ENCODE results near the gene OR52I2.

Gene OR52I2

GRCh38 chr11:4581443-4581842 lies at the start of gene OR52I2:
Gene OR52I2 (plus strand): TSS chr11:4581743.
- no peak for DNase-seq (ENCODE audit: low spot score)

GRCh38 chr11:4539603-4540219 lies 41.8 kb upstream of the OR52I2 start:
- DNase-seq (ENCODE audit: low spot score) = peak; percentile 22

DNA sequence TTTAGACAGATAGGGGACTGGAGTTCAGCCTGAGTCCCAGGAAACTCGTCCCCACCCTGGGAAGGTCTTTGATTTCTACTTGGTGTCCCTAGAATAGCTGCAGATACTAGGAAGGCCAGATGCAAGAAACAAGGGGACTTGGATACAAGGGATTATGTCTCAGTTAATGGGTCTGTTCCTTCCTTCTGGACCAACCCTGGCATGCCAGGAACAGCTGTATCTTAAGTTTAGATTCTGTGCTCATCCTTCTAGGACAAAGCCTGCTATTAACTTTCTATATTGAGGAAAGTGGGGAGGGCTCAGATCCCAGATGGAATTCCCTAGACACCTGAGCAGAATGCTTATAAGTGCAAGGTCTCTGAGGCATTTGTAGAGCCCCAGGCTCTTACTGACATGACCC lies 40.5 kb upstream of the OR52I2 start:
- DNase-seq (ENCODE audit: low spot score) = no peak

- no peak for DNase-seq (ENCODE audit: low spot score)
Measured at GRCh38 chr11:4543561-4543960, 38.0 kb upstream of the OR52I2 start.

DNA sequence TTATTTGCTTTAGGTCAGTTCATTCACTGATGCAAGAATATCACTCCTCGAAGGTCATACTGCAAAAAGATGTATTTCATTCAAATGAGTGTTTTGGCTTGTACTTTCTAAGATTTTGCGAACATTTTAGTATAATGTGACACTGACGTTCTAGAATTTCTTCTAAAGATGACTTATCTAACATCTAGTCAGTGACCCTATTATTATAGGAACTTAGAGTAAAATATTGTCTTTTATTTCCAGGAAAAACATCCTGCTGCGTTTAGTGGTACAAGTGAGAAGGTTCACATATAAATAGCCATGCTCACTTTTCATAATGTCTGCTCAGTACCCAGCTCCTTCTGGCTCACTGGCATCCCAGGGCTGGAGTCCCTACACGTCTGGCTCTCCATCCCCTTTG lies 36.7 kb upstream of the OR52I2 start, which contains the start of gene OR52M1:
OR52M1 (plus strand) TSS at position 301 of the 400 bp plus-strand sequence; CDS start at position 301, 0 bp downstream.
- no peak for DNase-seq (ENCODE audit: low spot score)

DNA sequence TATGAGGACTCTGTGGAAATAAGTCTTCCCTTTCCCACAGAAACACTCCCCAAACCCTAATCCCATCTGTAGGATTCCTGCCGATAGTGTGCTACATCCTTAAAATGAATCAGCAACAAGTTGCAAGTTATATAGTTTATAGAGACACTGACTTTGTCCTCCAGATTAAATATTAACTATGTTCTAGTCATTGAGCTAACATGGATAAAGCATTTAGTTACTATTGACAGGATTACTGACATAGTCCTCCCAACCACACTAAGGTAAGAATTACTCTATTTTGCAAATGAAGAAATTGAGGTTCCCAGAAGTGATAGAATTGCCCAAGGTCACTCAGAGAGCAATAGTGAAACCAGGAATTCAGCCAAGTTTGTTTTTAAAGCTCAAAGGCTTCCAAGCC lies 34.7 kb upstream of the OR52I2 start:
- DNase-seq (ENCODE audit: low spot score) = no peak

DNA sequence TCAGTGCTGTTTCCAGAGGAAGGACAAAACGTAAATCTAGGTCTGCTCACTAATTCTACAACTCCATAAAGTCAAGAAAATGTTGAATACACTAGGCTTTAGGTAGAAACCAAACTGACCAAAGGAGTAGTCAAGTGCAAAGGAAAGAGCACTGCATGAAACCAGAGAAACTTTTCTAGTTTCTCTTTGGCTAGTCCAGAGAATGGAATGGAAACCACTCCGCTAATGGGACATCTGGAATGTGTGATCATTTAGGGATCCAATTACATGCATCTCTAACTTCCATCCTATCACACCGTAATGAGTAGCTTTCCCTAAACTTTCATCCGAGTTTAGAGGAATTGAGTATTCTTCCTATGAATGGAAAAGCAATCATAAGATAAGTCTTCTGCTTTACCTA lies 34.1 kb upstream of the OR52I2 start:
- no peak for DNase-seq (ENCODE audit: low spot score)

DNA sequence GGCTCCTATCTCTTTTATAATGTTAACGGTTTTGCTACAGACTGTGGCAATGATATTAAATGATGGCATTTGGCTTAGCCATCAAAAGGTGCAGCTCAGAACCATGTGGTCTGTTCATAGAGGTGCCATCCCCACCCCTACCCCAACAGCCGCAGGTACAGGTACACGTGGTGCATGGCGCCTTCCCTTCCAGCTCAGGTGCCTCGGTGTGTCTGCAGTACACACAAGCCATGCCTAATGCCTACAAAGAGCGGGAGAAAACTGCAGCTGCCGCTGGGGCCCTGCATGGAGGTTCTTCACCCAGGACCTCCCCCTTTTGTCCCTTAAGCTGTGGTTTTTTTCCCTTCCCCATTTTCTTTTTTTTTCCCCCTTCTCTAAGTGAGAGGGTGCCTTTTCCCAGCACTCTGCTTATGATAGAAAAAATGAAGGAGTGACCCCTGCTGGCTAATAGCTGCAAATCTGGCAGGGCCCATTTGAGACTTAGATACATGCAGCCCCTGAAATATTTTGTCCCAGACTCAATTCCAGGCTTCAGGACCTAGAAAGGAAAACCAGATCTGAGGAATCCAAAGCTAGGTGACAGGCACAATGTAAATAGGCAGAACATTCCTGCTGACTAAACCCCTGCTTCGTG lies 30.1 kb upstream of the OR52I2 start:
- no peak for DNase-seq (ENCODE audit: low spot score)

GRCh38 chr11:4559527-4560440 lies 21.8 kb upstream of the OR52I2 start:
- DNase-seq (ENCODE audit: low spot score) = no peak

DNA sequence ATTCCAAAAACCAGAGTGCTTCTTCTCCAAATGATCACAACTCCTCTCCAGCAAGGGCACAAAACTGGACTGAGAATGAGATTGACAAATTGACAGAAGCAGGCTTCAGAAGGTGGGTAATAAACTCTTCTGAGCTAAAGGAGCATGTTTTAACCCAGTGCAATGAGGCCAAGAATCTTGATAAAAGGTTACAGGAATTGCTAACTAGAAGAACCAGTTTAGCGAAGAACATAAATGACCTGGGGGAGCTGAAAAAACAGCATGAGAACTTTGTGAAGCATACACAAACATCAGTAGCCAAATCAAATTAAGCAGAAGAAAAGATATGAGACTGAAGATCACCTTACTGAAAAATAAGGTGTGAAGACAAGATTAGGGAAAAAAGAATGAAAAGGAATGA lies 21.1 kb upstream of the OR52I2 start:
- DNase-seq (ENCODE audit: low spot score) = no peak

GRCh38 chr11:4565371-4565770 lies 16.2 kb upstream of the OR52I2 start:
- DNase-seq (ENCODE audit: low spot score) = no peak

GRCh38 chr11:4569075-4569474 lies 12.5 kb upstream of the OR52I2 start:
- no peak for DNase-seq (ENCODE audit: low spot score)

DNA sequence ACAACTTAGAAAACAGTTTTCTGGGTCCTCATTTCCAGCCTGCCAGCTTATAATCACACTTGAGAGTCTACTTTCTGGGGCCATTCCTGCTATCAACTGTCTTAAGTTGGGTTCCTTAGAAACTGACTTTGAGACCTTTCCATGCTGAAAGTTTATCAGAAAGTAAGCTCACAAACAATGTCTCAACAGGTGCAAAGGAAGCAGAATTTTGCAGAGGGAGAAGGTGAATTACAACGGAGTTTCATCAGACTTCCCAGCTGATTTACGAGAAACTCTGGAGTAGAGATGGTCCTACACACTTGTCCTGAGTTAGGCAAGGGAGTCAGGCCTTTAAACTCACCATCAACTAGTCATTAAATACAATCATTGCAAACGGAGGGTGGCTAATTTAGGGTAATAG lies 4.7 kb upstream of the OR52I2 start:
- DNase-seq (ENCODE audit: low spot score) = no peak

- no peak for DNase-seq (ENCODE audit: low spot score)
Measured at GRCh38 chr11:4577761-4578160, 3.8 kb upstream of the OR52I2 start.

DNA sequence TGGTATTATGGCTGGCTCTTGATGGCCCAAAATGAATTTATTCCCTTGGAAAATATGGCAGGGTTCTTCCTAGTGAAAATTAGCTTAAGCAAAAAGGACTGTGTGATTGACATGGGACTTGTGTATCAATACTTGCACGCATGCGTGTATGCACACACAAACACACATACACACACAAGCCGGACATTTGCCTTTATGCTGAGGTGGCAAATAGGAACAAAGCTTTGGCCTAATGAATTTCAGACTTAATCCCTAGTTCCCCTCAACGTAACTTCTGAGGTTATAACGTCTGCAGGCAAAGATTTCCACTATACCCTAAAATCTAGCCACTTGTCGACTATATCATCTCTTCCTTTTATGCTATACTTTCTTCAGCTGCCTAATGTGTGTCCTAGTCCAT lies 2.9 kb upstream of the OR52I2 start:
- no peak for DNase-seq (ENCODE audit: low spot score)

DNA sequence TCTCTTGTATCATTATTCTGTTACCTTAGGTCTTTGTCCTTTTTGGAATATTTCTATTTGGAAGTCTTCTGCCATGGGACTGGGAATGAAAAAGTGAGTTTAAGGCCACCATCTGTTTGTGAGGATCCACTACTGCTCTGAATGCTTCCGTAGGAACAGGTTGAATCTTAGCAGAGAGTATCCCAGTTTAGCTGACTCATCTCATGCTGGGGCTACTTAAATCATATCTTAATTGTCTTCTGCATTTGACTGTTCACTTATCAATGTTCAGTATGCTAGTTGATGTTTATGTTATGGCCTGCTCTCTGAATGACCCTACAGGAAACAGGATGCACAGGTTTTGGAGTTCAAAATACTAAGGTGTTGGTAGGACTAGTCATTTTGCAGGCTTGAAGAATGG lies 1.4 kb upstream of the OR52I2 start:
- DNase-seq (ENCODE audit: low spot score) = no peak

DNA sequence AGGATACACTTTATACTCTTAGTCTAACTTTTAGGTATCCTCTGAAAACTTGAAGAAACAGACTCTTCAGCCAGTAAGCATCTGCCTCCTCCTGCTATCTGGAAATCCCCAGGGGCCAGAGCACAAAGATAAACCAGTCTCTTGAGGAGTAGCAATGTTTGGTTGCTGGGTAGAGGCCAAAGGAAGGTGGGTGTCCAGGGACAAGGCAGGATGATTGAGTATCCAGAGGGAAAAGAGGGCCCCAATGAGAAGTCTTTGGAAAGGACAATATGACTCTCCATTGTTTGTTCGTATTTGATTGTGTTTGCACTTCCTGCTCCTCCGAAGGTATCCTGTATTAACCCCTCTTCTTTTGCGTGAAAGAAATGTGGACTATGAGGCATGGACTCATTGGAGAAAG lies 7.5 kb downstream of the OR52I2 start:
- DNase-seq (ENCODE audit: low spot score) = no peak

DNA sequence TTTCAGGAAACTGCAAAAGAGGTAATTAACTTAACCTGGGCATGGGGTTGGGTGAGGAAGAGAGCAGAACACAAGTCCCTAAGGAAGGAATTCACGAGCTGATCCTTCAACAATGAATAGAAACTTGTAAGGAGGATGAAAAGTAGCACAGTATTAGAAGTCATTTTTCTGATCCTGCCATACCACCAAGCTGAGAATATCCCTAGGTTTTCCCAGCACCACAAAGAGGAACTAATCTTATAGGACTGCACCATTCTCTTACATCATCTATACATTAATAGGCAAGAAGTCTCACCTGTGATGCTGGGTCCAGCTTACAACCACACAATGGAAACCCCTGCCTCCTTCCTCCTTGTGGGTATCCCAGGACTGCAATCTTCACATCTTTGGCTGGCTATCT lies 12.2 kb downstream of the OR52I2 start, which contains the start of gene OR52I1:
OR52I1 (plus strand) TSS at position 301 of the 400 bp plus-strand sequence; CDS start at position 301, 0 bp downstream.
- DNase-seq (ENCODE audit: low spot score) = no peak

DNA sequence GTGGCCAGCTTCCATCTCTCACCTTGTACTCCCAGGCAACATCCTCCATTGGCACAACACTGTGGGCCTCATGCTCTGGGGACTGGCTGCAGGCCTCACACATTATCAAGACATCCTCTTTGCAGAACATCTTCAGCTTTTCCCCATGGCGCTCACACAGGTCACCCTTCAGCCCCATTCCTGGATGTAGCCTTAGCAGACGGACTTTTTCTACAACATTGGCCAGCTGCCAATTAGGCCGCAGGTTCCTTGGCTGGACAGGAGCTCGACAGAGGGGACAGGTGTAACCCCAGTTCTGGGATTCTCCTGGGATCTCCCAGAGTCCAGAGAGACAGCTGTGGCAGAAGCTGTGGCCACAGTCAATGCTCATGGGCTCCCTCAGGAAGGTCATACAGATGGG lies 23.5 kb downstream of the OR52I2 start:
- no peak for DNase-seq (ENCODE audit: low spot score)

DNA sequence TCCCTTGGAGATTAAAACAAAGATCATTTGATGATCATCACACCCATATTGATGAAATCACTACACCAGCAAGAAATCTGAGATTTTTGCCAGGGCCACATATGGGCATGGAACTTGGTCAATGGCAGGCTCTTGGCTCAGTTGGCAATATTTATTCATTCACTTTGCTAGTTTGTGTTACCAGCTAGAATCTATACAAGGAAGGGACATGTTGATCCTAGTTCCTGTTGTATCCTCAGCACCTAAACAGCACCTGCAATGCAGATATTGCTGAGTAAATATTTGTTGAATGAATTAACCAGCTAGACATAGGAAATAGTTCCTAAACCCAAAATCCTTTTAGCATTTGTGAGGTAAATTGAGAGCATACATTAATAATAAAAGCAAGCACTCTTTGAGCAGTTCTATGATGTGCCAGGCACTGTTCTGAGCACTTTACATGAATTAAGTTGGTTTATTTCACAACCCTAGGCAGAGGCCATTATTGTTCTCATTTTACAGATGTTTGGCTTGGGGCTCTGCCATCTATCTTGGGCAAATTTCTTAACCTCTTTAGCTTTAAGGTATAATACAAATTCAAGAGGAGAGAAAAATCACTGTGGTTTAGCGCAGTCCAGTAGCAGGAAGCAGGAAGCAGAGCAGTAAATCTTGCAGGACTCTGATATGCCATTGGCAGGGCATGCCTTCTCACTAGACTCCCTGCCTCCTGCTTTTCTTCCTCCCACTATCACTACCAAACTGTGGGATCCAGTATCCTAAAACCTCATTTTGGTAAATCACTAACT lies 24.9 kb downstream of the OR52I2 start:
- DNase-seq (ENCODE audit: low spot score) = no peak

DNA sequence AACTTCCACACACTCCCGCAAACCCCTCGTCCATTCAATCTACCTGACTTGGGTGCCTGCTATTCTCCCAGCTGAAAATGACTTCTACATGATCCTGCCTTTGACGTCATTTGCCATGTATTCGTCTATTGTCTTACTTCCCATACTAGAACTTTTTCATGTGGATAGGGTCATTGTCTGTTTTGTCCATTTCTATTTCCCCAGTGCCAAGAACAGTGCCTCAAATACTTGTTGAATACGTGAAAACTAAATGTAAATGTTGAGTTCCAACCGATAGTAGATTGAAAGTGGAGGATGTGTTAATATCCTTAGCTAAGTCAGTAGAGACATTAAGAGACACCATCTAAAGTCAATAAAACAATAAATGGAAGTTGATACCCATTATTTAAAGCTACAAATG lies 25.6 kb downstream of the OR52I2 start:
- no peak for DNase-seq (ENCODE audit: low spot score)

Data from HuH-7.5 (cell line).